Right atrium auricular region (tissue), 2 donors: ENCODE results near the gene DUSP28. TPM values are rescaled to one million over a fixed set of nuclear protein-coding genes. Genes with fewer than 3 reads are reported as not detected.
A peak's percentile ranks its signal among the peaks of the same experiment; 100 is the strongest.

Experiments used
- DNase-seq: peaks from one replicate; pipeline ENCODE4 v3.0.0-alpha.2; 2019; ENCODE audit warnings: low spot score
- H3K27ac ChIP-seq, 2 donors: fragments of 200-600 bp; sonication (generic); 1 replicate in 1 of 2; 2 replicates in 1 of 2; pipeline ENCODE4 v1.5.1; 2016 to 2019
- H3K27me3 ChIP-seq, 2 donors: fragments of 200-600 bp; sonication (generic); one replicate each; pipeline versions ENCODE4 v1.5.1 to v1.6.0; 2017 to 2019
- H3K36me3 ChIP-seq: fragments of 200-600 bp; sonication (generic); one replicate; pipeline ENCODE4 v1.5.1; 2016
- H3K4me1 ChIP-seq, 2 donors: fragments of 200-600 bp; sonication (generic); one replicate each; pipeline versions ENCODE4 v1.5.1 to v1.6.0; 2017 to 2019
- H3K4me3 ChIP-seq, 2 donors: fragments of 200-600 bp; sonication (generic); 1 replicate in 1 of 2; 2 replicates in 1 of 2; pipeline ENCODE4 v1.5.1; 2017 to 2019; ENCODE audit warnings: mild to moderate bottlenecking in 1 of 2, moderate library complexity in 1 of 2
- H3K9me3 ChIP-seq, 2 donors: fragments of 200-600 bp; sonication (generic); one replicate each; pipeline ENCODE4 v1.5.1; 2019
- CTCF ChIP-seq, 2 donors: fragments of 200-600 bp; sonication (generic); IDR thresholded peaks; one replicate each; pipeline ENCODE4 v1.5.1; 2019; ENCODE audit warnings: antibody characterized with exemption in 2 of 2
- total RNA-seq, 2 donors: library from RNA; depleted of rRNA; stranded (reverse); fragments of >200 nt; gene quantifications; one replicate each; pipeline ENCODE4 v1.1.0, GENCODE V29; 2016

Gene DUSP28
- total RNA-seq, 2 donors from 2014 or later: 12.0 to 17.5 TPM

DNA sequence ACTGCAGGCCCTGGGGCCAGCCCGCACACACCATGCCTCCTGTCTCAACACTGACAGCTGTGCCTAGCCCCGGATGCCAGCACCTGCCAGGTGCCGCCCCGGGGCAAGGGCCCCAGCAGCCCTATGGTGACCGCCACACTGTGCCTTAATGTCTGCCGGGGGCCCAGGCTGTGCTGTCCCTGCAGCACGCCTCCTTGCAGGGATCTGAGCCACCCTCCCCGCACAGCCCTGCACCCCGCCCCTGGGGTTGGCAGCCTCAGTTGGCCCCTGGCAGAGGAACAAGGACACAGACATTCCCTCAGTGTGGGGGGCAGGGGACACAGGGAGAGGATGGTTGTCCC, 17.9 kb downstream of the DUSP28 start:
- H3K27me3 ChIP-seq: no peaks in the 10 kb centered on the region

GRCh38 chr2:240578488-240578887, 18.3 kb downstream of the DUSP28 start:
- no peak for DNase-seq
- no peak for TF ChIP-seq CTCF (IDR thresholded peaks at IDR 0.05)
- Histone ChIP-seq H3K27me3 (no peaks in the 10 kb centered on the region), H3K4me1 (peaks cover 0 to 20% of the 10 kb centered on the region in 2 donors), H3K4me3 (no peak overlapping the region), H3K36me3 (peaks cover 39% of the 10 kb centered on the region), H3K27ac (peak overlapping the region in 1 of 2 donors; percentile 59), H3K9me3 (no peaks in the 10 kb centered on the region)

More for the DNA sequence above, 17.9 kb downstream of the DUSP28 start:
- TF ChIP-seq CTCF (IDR thresholded peaks at IDR 0.05): no peak
- Histone ChIP-seq H3K27ac (no peak overlapping the region), H3K4me1 (peaks cover 0 to 20% of the 10 kb centered on the region in 2 donors), H3K4me3 (no peak overlapping the region), H3K36me3 (peaks cover 39% of the 10 kb centered on the region), H3K9me3 (no peaks in the 10 kb centered on the region)
- DNase-seq: no peak

GRCh38 chr2:240579071-240579762, 19.1 kb downstream of the DUSP28 start:
- Histone ChIP-seq H3K4me1 (peaks cover 0 to 24% of the 10 kb centered on the region in 2 donors), H3K4me3 (no peak overlapping the region), H3K27me3 (no peaks in the 10 kb centered on the region), H3K9me3 (no peaks in the 10 kb centered on the region), H3K36me3 (peaks cover 37% of the 10 kb centered on the region), H3K27ac (peak overlapping the region; percentile 59 to 65)
- no peak for TF ChIP-seq CTCF (IDR thresholded peaks at IDR 0.05)
- no peak for DNase-seq

- Histone ChIP-seq H3K27me3 (no peaks in the 10 kb centered on the region), H3K27ac (peak overlapping the region; percentile 59 to 65), H3K4me3 (no peak overlapping the region), H3K9me3 (no peaks in the 10 kb centered on the region), H3K4me1 (peaks cover 0 to 32% of the 10 kb centered on the region in 2 donors), H3K36me3 (peaks cover 29% of the 10 kb centered on the region)
- TF ChIP-seq CTCF (IDR thresholded peaks at IDR 0.05): no peak
- peak; percentile 89 for DNase-seq
Observed at GRCh38 chr2:240579771-240580614, 19.8 kb downstream of the DUSP28 start.

- Histone ChIP-seq H3K4me1 (peaks cover 0 to 41% of the 10 kb centered on the region in 2 donors), H3K36me3 (peaks cover 12% of the 10 kb centered on the region), H3K27ac (no peak overlapping the region), H3K4me3 (no peak overlapping the region), H3K9me3 (no peaks in the 10 kb centered on the region), H3K27me3 (no peaks in the 10 kb centered on the region)
- TF ChIP-seq CTCF (IDR thresholded peaks at IDR 0.05): no peak
- no peak for DNase-seq
Observed at GRCh38 chr2:240581811-240582210, 21.7 kb downstream of the DUSP28 start.
